Breast epithelium (tissue), 4 donors: ENCODE data around the gene PPP6R1. TPM values are rescaled to one million over a fixed set of nuclear protein-coding genes. Genes with fewer than 3 reads are reported as not detected.

Experiments used
- DNase-seq, 2 donors: peaks; one replicate each; pipeline ENCODE4 v3.0.0-alpha.2; 2019; ENCODE audit warnings: low spot score in 2 of 2
- H3K27ac ChIP-seq, 2 donors: fragments of 200-600 bp; sonication (generic) in 1 of 2; one replicate each; pipeline ENCODE4 v1.5.1; 2016 to 2019; ENCODE audit warnings: mild to moderate bottlenecking in 1 of 2
- H3K27me3 ChIP-seq, 2 donors: fragments of 200-600 bp; sonication (generic) in 1 of 2; one replicate each; pipeline versions ENCODE4 v1.5.1 to v1.6.0; 2017 to 2019; ENCODE audit warnings: control low read depth in 1 of 2, mild to moderate bottlenecking in 1 of 2
- H3K36me3 ChIP-seq: fragments of 200-600 bp; one replicate; pipeline ENCODE4 v1.5.1; 2019
- H3K4me1 ChIP-seq, 2 donors: fragments of 200-600 bp; sonication (generic); one replicate each; pipeline ENCODE4 v1.5.1; 2016 to 2019; ENCODE audit warnings: control low read depth in 1 of 2
- H3K4me3 ChIP-seq, 3 donors: fragments of 200-600 bp; sonication (generic); 1 replicate in 2 of 3; 2 replicates in 1 of 3; pipeline ENCODE4 v1.5.1; 2016 to 2019; ENCODE audit warnings: mild to moderate bottlenecking in 3 of 3, moderate library complexity in 2 of 3
- H3K9me3 ChIP-seq, 2 donors: fragments of 200-600 bp; sonication (generic) in 1 of 2; one replicate each; pipeline ENCODE4 v1.5.1; 2016 to 2019; ENCODE audit warnings: control low read depth in 1 of 2
- POLR2A ChIP-seq: fragments of 450-650 bp; IDR thresholded peaks from one replicate; pipeline ENCODE4 v1.6.1; 2016; ENCODE audit warnings: antibody characterized with exemption, mild to moderate bottlenecking, moderate library complexity
- POLR2AphosphoS5 ChIP-seq, 3 donors: sonication (generic); formaldehyde crosslinking; IDR thresholded peaks; one replicate each; pipeline ENCODE4 v1.6.1; 2017; ENCODE audit warnings: antibody characterized with exemption in 3 of 3
- intact Hi-C: fragments of 100-400 bp; cut with DNase I; formaldehyde crosslinking; loops from one replicate; pipeline ENCODE4 v1.15.1; 2023; ENCODE audit warnings: low total_unique reads
- total RNA-seq, 3 donors: library from RNA; depleted of rRNA; stranded (reverse); fragments of >200 nt; gene quantifications; one replicate each; pipeline ENCODE4 v1.1.0, GENCODE V29; 2016
- TF ChIP-seq, protein P1 (sequence below), 3 donors: fragments of 450-650 bp; IDR thresholded peaks; one replicate each; pipeline ENCODE4 v1.5.1; 2016 to 2017; ENCODE audit warnings: antibody characterized with exemption in 3 of 3, mild to moderate bottlenecking in 3 of 3, moderate library complexity in 3 of 3

The PPP6R1 gene
- total RNA-seq, 3 donors from 2014 or later, result 23.8 to 31.5 (median 28.2) TPM

DNA sequence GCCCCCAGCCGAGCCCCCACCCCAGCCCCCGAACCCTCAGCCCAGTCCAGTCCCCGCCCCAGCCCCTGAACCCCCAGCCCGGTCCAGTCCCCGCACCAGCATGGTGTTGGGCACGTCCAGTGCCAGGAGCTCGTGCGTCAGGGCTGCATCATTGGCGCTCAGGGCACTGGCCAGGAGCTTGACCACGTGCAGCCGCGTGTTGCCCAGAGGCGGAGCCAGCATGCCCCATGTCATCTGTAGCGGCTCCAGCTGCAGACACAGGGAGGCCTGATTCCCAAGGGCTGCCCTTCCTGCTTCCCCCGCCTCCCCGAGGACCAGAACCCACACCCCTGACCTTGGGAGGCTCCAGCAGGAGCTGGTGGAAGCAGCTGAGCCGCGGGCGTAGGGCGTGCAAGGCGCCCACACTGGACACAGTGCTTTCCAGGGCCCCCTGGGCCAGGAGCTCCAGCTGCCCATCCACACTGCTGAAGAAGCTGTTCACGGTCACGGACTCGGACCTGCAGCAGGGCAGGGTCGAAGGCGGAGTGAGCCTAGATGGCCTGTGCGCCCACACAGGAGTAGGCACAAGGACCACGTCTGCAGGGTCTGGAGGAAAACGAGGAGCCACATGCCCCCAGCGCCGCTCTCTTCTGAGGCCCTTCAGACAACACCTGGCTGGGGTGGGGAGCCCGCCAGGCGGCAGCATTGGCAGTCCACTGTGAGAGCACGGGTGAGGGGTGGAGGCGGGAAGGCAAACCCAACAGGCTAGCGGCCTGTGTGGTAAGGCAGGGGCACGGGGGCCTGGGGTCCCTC is 17.5 kb downstream of the PPP6R1 start:
- H3K27ac ChIP-seq, result no peak overlapping the region
- no peak overlapping the region for H3K4me3 ChIP-seq
- no peaks in the 10 kb centered on the region for H3K27me3 ChIP-seq
- no peak for DNase-seq
- H3K4me1 ChIP-seq, result no peaks in the 10 kb centered on the region
- peaks cover 16% of the 10 kb centered on the region for H3K36me3 ChIP-seq
- no peaks in the 10 kb centered on the region for H3K9me3 ChIP-seq
- intact Hi-C loops, result loop anchor here (5.0 kb wide), 1 partner anchor 94 kb away; the partner anchor contains the start of gene TNNT1
- TF ChIP-seq, protein P1, sequence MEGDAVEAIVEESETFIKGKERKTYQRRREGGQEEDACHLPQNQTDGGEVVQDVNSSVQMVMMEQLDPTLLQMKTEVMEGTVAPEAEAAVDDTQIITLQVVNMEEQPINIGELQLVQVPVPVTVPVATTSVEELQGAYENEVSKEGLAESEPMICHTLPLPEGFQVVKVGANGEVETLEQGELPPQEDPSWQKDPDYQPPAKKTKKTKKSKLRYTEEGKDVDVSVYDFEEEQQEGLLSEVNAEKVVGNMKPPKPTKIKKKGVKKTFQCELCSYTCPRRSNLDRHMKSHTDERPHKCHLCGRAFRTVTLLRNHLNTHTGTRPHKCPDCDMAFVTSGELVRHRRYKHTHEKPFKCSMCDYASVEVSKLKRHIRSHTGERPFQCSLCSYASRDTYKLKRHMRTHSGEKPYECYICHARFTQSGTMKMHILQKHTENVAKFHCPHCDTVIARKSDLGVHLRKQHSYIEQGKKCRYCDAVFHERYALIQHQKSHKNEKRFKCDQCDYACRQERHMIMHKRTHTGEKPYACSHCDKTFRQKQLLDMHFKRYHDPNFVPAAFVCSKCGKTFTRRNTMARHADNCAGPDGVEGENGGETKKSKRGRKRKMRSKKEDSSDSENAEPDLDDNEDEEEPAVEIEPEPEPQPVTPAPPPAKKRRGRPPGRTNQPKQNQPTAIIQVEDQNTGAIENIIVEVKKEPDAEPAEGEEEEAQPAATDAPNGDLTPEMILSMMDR (IDR thresholded peaks at IDR 0.05), result no peak
- TF ChIP-seq POLR2A (no peak), POLR2AphosphoS5 (IDR thresholded peaks at IDR 0.05) (no peak)

DNA sequence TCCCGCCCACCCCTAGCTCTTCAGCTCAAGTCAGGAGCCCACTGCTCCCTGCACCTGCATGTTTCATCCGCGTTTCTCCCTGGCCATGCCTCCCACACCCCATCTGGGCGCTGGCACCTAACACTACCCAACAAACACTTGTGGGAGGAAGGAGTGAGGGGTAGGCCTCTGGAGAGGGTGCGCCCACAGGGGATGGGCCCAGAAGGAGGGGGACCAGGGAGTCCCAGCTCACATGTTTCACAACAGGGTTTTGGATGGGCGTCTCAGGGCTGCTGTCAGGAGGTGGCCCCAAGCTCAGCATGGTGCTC is 18.1 kb downstream of the PPP6R1 start:
- no peaks in the 10 kb centered on the region for H3K9me3 ChIP-seq
- peaks cover 16% of the 10 kb centered on the region for H3K36me3 ChIP-seq
- H3K4me1 ChIP-seq, result no peaks in the 10 kb centered on the region
- no peak for DNase-seq
- no peak overlapping the region for H3K27ac ChIP-seq
- no peak overlapping the region for H3K4me3 ChIP-seq
- no peak for TF ChIP-seq POLR2AphosphoS5 (IDR thresholded peaks at IDR 0.05)
- TF ChIP-seq POLR2A, result no peak
- intact Hi-C loops, result loop anchor here (5.0 kb wide), 1 partner anchor 93 kb away; the partner anchor contains the start of gene TNNT1
- H3K27me3 ChIP-seq, result no peaks in the 10 kb centered on the region

DNA sequence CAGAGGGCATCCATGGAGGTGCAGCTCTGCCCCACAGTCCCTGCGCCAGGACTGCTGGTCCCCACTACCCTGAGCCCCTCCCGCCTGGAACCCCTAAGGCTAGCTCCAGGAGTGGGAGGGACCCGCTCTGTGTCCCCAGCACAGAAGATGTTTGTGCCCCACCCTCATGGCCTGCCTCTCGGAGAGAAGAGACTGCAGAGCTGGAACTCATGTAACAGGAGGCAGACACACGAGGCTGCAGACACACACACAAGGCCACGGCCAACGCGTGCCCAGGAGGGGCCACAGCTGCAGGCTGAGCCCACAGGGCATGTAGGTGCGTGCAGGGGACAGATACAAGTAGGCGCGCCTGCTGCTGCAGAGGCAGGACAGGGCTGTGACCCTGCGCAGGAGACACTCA is 19.8 kb downstream of the PPP6R1 start:
- Histone ChIP-seq H3K4me1 (no peaks in the 10 kb centered on the region), H3K27me3 (no peaks in the 10 kb centered on the region), H3K4me3 (no peak overlapping the region), H3K27ac (no peak overlapping the region), H3K9me3 (no peaks in the 10 kb centered on the region), H3K36me3 (peaks cover 8% of the 10 kb centered on the region)
- intact Hi-C loops, result no loop called here
- DNase-seq, result no peak
- TF ChIP-seq, protein P1 (IDR thresholded peaks at IDR 0.05), result no peak

DNA sequence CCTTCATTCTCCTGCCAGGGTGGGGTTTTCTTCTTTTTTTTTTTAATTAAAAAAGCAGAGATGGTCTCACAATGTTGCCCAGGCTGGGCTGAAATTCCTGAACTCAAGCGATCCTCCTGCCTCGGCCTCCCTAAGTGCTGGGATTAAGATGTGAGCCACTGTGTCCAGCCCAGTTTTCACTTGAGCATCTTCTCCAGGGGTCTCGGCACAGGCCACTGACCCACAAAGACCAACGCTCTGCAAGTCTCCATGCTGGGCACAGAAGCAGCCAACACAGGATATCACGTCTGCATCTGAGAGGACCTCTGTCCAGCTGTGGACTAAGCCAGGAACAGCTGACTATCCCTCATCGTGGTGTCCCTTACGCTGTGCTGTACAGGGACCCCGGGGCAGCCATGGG is 20.8 kb downstream of the PPP6R1 start:
- TF ChIP-seq POLR2A, result no peak
- peaks cover 8% of the 10 kb centered on the region for H3K36me3 ChIP-seq
- intact Hi-C loops, result no loop called here

DNA sequence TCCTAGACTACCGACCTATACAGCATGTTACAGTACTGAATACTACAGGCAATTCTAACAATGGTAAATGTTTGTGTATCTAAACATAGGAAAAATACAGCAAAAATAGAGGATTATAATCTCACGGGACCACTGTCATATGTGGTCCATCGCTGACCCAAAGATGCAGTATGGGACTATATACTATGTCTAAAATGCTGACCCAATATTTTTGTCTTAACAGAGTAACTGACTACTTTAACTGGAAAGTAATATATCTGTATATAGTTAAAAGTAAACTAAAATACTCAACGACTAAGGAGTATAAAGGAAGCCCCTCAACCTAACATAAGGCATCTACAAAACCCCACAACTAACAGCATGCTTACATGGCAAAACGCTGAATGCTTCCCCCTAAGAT is 25.8 kb downstream of the PPP6R1 start:
- Histone ChIP-seq H3K27ac (no peak overlapping the region), H3K36me3 (peaks cover 24% of the 10 kb centered on the region)
- TF ChIP-seq, protein P1 (IDR thresholded peaks at IDR 0.05), result no peak
- TF ChIP-seq POLR2A (no peak), POLR2AphosphoS5 (IDR thresholded peaks at IDR 0.05) (no peak)

More for the DNA sequence above, 20.8 kb downstream of the PPP6R1 start:
- Histone ChIP-seq H3K4me1 (no peaks in the 10 kb centered on the region), H3K9me3 (no peaks in the 10 kb centered on the region), H3K27me3 (no peaks in the 10 kb centered on the region), H3K4me3 (no peak overlapping the region), H3K27ac (no peak overlapping the region)
- DNase-seq, result no peak

DNA sequence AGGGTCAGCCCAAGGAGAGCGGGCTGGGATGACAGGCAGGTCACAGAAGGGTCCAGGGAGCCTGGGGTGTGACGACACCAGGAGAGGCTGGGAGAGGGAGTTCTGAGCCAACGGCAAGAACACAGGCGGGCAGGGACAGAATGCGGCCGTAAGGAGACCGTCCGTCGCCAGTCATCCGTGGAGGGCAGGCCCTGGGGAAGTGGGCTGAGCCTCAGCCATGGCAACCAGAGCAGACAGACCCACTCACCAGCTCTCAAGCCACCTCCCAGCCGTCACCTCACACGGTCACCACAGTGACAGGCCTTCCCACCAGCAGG is 26.6 kb downstream of the PPP6R1 start:
- no peak for TF ChIP-seq POLR2AphosphoS5 (IDR thresholded peaks at IDR 0.05)
- H3K27ac ChIP-seq, result no peak overlapping the region
- DNase-seq, result no peak
- H3K9me3 ChIP-seq, result no peaks in the 10 kb centered on the region
- H3K4me1 ChIP-seq, result no peaks in the 10 kb centered on the region
- intact Hi-C loops, result no loop called here
- H3K36me3 ChIP-seq, result peaks cover 24% of the 10 kb centered on the region
- no peak overlapping the region for H3K4me3 ChIP-seq
- H3K27me3 ChIP-seq, result no peaks in the 10 kb centered on the region

More for the DNA sequence above, 25.8 kb downstream of the PPP6R1 start:
- H3K4me1 ChIP-seq, result no peaks in the 10 kb centered on the region
- DNase-seq, result no peak
- no peaks in the 10 kb centered on the region for H3K9me3 ChIP-seq
- no peaks in the 10 kb centered on the region for H3K27me3 ChIP-seq
- intact Hi-C loops, result no loop called here
- no peak overlapping the region for H3K4me3 ChIP-seq
